GM12873 (cell line): ENCODE measurements around the gene CST4.

Source experiments
- TF ChIP-seq, protein P1 (sequence below): IDR thresholded peaks from 2 replicates; pipeline ENCODE4 v1.5.1; 2012; ENCODE audit warnings: low read depth, mild to moderate bottlenecking, moderate library complexity, low read length, control low read depth; ENCODE audit not compliant: insufficient read depth; ENCODE audit errors: missing control alignments

CST4 gene

DNA sequence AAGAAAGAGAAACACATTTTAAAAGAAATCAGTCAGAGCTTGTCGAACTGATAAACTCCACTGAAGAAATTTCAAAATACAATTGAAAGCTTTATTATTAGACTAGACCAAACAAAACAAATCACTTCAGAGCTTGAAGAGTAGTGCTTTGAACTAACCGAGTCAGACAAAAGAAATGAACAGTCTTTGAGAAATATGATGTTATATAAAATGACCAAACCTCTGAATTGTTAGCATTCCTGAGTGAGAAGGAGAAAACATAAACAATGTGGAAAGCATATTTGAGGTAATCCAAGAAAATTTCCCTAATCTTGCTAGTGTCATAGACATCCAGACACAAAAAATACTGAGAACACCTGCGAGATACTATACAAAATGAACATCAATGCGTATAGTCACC lies 13.2 kb upstream of the CST4 start:
- TF ChIP-seq, protein P1, sequence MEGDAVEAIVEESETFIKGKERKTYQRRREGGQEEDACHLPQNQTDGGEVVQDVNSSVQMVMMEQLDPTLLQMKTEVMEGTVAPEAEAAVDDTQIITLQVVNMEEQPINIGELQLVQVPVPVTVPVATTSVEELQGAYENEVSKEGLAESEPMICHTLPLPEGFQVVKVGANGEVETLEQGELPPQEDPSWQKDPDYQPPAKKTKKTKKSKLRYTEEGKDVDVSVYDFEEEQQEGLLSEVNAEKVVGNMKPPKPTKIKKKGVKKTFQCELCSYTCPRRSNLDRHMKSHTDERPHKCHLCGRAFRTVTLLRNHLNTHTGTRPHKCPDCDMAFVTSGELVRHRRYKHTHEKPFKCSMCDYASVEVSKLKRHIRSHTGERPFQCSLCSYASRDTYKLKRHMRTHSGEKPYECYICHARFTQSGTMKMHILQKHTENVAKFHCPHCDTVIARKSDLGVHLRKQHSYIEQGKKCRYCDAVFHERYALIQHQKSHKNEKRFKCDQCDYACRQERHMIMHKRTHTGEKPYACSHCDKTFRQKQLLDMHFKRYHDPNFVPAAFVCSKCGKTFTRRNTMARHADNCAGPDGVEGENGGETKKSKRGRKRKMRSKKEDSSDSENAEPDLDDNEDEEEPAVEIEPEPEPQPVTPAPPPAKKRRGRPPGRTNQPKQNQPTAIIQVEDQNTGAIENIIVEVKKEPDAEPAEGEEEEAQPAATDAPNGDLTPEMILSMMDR = no peak

DNA sequence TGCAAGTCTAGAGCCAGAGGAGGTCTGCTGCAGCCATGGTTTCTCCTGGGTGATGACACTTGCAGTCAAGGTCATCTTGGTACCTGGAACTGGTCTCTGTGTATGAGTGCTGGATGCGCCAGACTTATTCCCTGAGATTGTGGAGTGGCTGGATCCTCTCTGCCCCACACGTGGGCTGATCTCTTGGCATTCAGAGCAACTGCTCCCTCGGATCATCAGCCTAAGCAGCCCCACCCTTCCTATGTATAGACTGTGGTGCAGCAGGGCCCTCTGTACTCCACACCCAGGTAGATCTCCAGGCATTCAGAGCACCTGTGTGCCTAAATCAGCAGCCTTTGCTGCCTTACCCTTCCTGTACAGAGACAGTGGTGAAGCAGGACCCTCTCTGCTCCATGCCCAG lies 12.1 kb upstream of the CST4 start:
- TF ChIP-seq, protein P1 = no peak

DNA sequence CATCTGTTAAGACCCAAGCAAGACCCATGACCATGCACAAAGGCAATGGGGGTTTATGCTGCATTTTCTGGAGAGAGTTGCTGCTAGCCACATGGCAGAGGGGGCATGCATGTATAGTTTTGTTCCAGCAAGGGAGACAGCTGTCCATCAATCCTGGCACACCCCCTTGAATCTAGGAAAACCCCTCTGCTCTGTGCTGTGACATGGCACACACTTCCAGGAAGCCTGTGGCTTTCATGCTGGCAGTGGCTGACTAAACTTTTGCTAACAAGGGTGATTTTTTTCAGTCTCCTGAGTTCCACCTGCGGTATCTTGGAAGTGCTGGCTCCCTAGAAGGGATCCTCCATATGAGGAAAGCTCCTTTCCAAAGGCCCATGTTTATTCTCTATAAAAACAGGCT lies 9.1 kb upstream of the CST4 start:
- TF ChIP-seq, protein P1 = no peak

DNA sequence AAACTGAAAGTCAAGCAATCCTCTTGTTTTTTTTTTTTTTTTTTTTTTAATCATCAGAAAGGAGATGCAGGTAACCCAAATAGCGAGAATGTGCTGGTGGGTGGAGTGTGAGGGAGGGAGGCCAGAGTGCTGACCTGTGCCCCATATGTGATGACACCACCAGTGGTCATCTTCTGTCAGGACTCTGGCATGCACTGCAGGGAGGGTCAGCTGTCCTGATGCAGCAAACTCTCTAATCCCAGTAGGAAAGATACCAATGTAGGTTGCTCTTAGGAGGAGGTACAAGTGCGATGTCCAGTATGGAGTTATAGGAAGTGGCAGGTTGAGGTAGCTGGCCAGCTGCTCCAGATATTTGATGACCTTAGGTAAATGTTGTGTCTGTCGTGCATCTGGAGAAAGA lies 2.8 kb upstream of the CST4 start:
- TF ChIP-seq, protein P1 = no peak

DNA sequence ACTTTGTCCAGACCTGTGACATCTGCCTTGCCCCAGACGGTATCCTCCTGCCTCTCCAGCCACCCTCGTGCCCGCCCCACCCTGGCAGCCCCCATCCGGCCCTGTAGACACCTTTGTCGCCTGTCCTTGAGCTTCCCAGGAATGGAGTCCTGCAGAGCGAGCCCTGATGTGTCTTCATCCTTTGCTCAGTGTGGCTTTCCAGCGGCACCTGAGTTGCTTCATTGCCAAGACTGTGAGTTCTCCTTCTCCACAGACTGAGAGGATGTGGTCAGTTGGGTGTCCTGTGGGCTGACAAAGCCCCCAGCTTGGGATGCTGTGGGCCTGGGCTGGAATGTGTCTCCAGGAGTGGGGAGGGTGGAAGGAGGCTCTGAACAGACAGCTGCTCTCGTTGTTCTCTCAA lies 1.7 kb upstream of the CST4 start:
- TF ChIP-seq, protein P1 = no peak

DNA sequence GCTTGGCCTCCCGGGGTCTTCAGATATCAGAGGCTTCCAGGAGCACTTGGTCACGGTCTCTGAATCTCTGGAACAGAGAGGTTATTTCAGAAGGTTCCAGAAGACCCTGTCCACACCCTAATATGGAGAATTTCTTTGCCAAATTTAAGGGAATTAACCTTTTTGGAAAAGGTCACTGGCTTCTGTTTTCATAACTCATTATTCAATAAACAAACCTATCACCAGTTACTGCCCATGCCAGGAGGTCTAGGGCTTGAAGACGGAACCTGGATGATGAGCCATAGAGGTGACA lies 507 bp upstream of the CST4 start:
- TF ChIP-seq, protein P1 = no peak

DNA sequence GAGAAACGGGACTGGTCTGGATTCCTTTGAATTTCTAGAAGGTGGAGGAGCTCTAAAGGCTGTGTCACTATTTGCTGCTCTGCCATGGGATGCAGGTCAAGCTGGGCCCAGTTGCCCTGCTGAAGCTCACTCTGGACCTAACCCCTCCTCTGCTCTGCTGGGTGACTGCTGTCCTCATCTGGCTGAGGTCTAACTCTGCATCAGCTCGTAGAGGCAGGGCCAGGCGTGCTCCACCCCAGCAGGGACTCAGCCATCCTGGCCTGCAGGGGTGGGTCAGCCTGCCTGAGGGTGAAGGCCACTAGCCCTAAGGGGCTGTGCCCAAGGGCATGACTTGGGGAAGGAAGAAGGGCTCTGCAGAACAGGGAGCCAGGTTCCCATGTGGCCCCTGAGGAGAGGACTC lies 852 bp downstream of the CST4 start:
- TF ChIP-seq, protein P1 = no peak
